HG03521 (cell line): ENCODE data around the gene SCARB2.

Source experiments
- ATAC-seq: cut with Tn5 transposase; IDR thresholded peaks from one replicate; pipeline ENCODE4 v1.9.1; 2021; ENCODE audit warnings: mild to moderate bottlenecking, moderate library complexity; ENCODE audit not compliant: unreplicated experiment

Gene SCARB2

GRCh38 chr4:76232681-76233080 is 19.1 kb upstream of the SCARB2 start:
- ATAC-seq: no peak

GRCh38 chr4:76226418-76226817 is 12.8 kb upstream of the SCARB2 start:
- ATAC-seq: no peak

GRCh38 chr4:76224171-76224570 is 10.5 kb upstream of the SCARB2 start:
- ATAC-seq: no peak

- ATAC-seq: no peak
Measured at GRCh38 chr4:76219299-76220055, 5.9 kb upstream of the SCARB2 start.

- no peak for ATAC-seq
Measured at GRCh38 chr4:76216975-76217814, 3.6 kb upstream of the SCARB2 start.

- ATAC-seq: no peak
Measured at GRCh38 chr4:76216524-76216923, 2.9 kb upstream of the SCARB2 start.

- no peak for ATAC-seq
Measured at GRCh38 chr4:76215077-76215476, 1.5 kb upstream of the SCARB2 start.

GRCh38 chr4:76214177-76214675 is 602 bp upstream of the SCARB2 start:
- peak; percentile 6 for ATAC-seq

- ATAC-seq: no peak
Measured at GRCh38 chr4:76212851-76213414, 691 bp downstream of the SCARB2 start.

- no peak for ATAC-seq
Measured at GRCh38 chr4:76211769-76212708, 1.6 kb downstream of the SCARB2 start.

GRCh38 chr4:76210452-76210851 is 3.2 kb downstream of the SCARB2 start:
- no peak for ATAC-seq

- no peak for ATAC-seq
Measured at GRCh38 chr4:76209881-76210280, 3.7 kb downstream of the SCARB2 start.

GRCh38 chr4:76208005-76208765 is 5.4 kb downstream of the SCARB2 start:
- no peak for ATAC-seq

- no peak for ATAC-seq
Measured at GRCh38 chr4:76207549-76207948, 6.1 kb downstream of the SCARB2 start.

GRCh38 chr4:76206222-76206942 is 7.2 kb downstream of the SCARB2 start:
- ATAC-seq: no peak

- ATAC-seq: no peak
Measured at GRCh38 chr4:76205476-76205875, 8.1 kb downstream of the SCARB2 start.

- ATAC-seq: no peak
Measured at GRCh38 chr4:76204936-76205335, 8.7 kb downstream of the SCARB2 start.

GRCh38 chr4:76203541-76203940 is 10.1 kb downstream of the SCARB2 start:
- ATAC-seq: no peak

- no peak for ATAC-seq
Measured at GRCh38 chr4:76201276-76201675, 12.3 kb downstream of the SCARB2 start.
